Epithelial cell of esophagus (primary cell): ENCODE results near the gene AMBP.

Experiments used
- DNase-seq: peaks from one replicate; pipeline ENCODE4 v3.0.0; 2010; ENCODE audit warnings: low read depth
- H3K4me3 ChIP-seq: 2 replicates; pipeline ENCODE4 v1.5.1; 2011; ENCODE audit warnings: mild to moderate bottlenecking, low read length, control low read depth
- TF ChIP-seq, protein P1 (sequence below): IDR thresholded peaks from 2 replicates; pipeline ENCODE4 v1.5.1; 2011; ENCODE audit warnings: low read depth, mild to moderate bottlenecking, low read length, control low read depth, inconsistent platforms; ENCODE audit not compliant: insufficient read depth; ENCODE audit errors: missing control alignments

AMBP gene

DNA sequence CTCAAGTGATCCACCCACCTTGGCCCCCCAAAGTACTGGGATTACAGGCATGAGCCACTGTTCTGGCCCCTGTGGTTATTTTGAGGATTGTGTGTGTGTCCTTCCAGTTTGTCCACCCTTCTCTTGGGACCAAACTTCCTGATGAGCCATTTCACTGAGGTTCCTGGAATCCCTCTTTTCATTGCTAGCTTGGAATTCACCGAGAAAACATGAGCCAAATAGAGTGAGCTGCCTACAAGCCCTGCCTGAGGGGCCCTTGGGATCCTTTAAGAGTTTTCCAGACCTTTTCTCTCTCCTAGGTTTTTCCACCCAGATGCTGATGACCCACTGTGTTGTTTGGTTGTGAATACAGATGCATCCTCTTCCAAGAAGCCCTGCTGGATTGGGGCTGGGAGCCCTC, 34.2 kb upstream of the AMBP start:
- TF ChIP-seq, protein P1, sequence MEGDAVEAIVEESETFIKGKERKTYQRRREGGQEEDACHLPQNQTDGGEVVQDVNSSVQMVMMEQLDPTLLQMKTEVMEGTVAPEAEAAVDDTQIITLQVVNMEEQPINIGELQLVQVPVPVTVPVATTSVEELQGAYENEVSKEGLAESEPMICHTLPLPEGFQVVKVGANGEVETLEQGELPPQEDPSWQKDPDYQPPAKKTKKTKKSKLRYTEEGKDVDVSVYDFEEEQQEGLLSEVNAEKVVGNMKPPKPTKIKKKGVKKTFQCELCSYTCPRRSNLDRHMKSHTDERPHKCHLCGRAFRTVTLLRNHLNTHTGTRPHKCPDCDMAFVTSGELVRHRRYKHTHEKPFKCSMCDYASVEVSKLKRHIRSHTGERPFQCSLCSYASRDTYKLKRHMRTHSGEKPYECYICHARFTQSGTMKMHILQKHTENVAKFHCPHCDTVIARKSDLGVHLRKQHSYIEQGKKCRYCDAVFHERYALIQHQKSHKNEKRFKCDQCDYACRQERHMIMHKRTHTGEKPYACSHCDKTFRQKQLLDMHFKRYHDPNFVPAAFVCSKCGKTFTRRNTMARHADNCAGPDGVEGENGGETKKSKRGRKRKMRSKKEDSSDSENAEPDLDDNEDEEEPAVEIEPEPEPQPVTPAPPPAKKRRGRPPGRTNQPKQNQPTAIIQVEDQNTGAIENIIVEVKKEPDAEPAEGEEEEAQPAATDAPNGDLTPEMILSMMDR = no peak
- DNase-seq = no peak

DNA sequence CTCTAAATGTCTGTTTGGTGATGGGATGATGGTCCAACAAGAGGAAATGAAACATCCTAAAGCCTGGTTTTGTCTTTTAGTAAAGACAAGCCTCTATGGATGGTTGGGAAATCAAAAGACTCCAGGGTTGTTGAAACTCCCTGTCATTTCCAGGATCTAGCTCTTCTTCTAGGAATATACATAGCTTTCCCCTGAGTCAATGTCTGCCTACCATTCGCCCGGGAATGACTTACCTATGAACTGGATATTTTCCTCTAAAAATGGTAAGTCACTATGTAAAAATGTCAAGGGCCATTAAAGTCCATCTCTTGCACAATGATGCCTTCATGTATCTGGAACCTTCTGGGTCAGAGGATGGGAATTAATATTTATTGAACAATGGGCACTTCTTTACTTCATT, 32.1 kb upstream of the AMBP start:
- DNase-seq = peak; percentile 79
- H3K4me3 ChIP-seq = no peak overlapping the region
- TF ChIP-seq, protein P1 = no peak

More for the DNA sequence above, 34.2 kb upstream of the AMBP start:
- no peak overlapping the region for H3K4me3 ChIP-seq

GRCh38 chr9:114109124-114109523, 31.0 kb upstream of the AMBP start:
- H3K4me3 ChIP-seq = no peak overlapping the region
- TF ChIP-seq, protein P1 = no peak
- DNase-seq = no peak

GRCh38 chr9:114108016-114108833, 30.1 kb upstream of the AMBP start:
- TF ChIP-seq, protein P1 = peak; percentile 97
- peak; percentile 82 for DNase-seq

DNA sequence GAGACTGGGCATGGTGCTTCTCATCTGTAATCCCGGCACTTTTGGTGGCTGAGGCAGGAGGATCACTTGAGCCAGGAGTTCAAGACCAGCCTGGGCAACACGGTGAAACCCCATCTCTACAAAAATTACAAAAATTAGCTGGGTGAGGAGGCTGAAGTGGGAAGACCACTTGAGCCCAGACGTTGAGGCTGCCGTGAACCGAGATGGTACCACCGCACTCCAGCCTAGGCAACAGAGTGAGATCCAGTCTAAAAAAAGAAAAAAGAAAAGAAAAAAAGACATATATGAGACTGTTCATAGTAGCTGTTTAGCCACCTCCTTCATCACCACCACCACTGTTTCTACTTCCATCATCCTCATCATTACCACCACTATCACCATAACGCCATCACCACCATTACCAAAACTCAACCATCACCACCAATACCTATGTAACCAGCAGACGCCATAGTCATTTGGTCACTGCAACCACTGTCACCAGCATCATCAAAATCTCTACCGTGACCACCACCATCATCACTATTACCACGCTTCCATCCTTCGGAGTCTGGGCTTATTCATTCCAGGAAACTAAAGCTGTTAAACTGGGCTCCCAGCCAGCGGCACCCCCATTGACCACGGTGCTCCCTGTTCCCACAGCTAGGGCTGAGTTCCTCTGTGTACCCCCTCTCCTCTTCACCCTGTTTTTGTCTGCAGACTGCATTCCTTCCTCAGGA, 29.3 kb upstream of the AMBP start:
- DNase-seq = no peak
- TF ChIP-seq, protein P1 = no peak

More at GRCh38 chr9:114108016-114108833, 30.1 kb upstream of the AMBP start:
- no peak overlapping the region for H3K4me3 ChIP-seq

DNA sequence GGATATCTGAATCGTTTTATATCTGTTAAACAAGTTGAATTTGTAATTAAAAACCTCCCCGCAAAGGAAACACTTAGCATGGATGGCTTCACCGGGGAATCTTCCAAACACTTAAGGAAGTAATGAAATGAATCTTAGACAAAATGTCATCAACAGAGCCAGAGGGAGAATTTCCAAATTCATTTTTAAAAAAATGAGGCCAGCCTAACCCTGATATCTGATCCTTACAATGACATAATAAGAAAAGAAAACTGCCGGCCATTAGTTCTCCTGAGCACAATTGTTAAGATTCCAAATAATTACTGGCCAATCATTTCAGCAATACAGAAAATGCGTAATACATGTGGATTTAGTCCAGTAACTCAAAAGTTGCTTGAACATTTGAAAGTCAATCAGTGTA, 27.1 kb upstream of the AMBP start:
- no peak overlapping the region for H3K4me3 ChIP-seq
- TF ChIP-seq, protein P1 = no peak
- DNase-seq = no peak

More for the DNA sequence above, 29.3 kb upstream of the AMBP start:
- H3K4me3 ChIP-seq = no peak overlapping the region

GRCh38 chr9:114102484-114102883, 24.4 kb upstream of the AMBP start:
- H3K4me3 ChIP-seq = no peak overlapping the region
- TF ChIP-seq, protein P1 = no peak
- no peak for DNase-seq
